Endothelial cell of umbilical vein (primary cell): Measurements from ENCODE around the gene ACTA2. TPM values are rescaled to one million over a fixed set of nuclear protein-coding genes. Genes with fewer than 3 reads are reported as not detected.

Experiments
- BruUV-seq: library from RNA; stranded (reverse); fragments of 400-500 nt; replicated peaks from 2 replicates; lab custom pipeline; 2021; lab: Mats Ljungman, UMichigan
- CTCF ChIA-PET: fragments of 300-600, 350-600 bp; sonication (Branson Sonifier 250); formaldehyde crosslinking; loops from one replicate; lab custom pipeline; 2021; ENCODE audit warnings: antibody characterized with exemption, inconsistent platforms; lab: Charles Lee
- POLR2A ChIA-PET: fragments of 300-600, 350-600 bp; sonication (Branson Sonifier 250); formaldehyde crosslinking; loops from one replicate; lab custom pipeline; 2021; ENCODE audit warnings: antibody characterized with exemption, inconsistent platforms; lab: Charles Lee
- DNase-seq: peaks from one replicate; pipeline ENCODE4 v3.0.0-alpha.2; 2011; ENCODE audit warnings: low read depth, low spot score
- FAIRE-seq: peaks from 2 replicates; lab custom pipeline; 2011; peaks lifted over from hg19 to GRCh38; lab: Jason Lieb, UNC
- H2AFZ ChIP-seq: 2 replicates; pipeline ENCODE4 v1.6.0; 2012; ENCODE audit warnings: low read depth, low read length, control low read depth, inconsistent platforms
- H3K27ac ChIP-seq: 2 replicates; pipeline ENCODE4 v1.5.1; 2011; ENCODE audit warnings: low read depth, mild to moderate bottlenecking, control low read depth, low read length, moderate library complexity; ENCODE audit not compliant: insufficient read depth
- H3K27me3 ChIP-seq, 2 experiments: 2 replicates each; pipeline versions ENCODE4 v1.6.0 to v1.6.1; 2011; ENCODE audit warnings: low read length in 2 of 2, mixed read lengths in 1 of 2; ENCODE audit not compliant: control insufficient read depth in 2 of 2, insufficient read depth in 2 of 2
- H3K36me3 ChIP-seq, 2 experiments: 2 replicates in 1 of 2; 3 replicates in 1 of 2; pipeline ENCODE4 v1.5.1; 2011; ENCODE audit warnings: low read length in 2 of 2, mild to moderate bottlenecking in 1 of 2, moderate library complexity in 1 of 2; ENCODE audit not compliant: control insufficient read depth in 2 of 2, insufficient read depth in 2 of 2; ENCODE audit errors: extremely low read depth in 1 of 2
- H3K4me1 ChIP-seq: 3 replicates; pipeline ENCODE4 v1.5.1; 2011; ENCODE audit warnings: mild to moderate bottlenecking, low read length; ENCODE audit not compliant: control insufficient read depth, insufficient read depth; ENCODE audit errors: extremely low read depth
- H3K4me2 ChIP-seq: 2 replicates; pipeline ENCODE4 v1.6.1; 2011; ENCODE audit warnings: low read length, control low read depth, mixed read lengths; ENCODE audit not compliant: insufficient read depth
- H3K4me3 ChIP-seq, 3 experiments: fragments of 200-600 bp in 1 of 3; sonication (generic), shearing (Covaris generic) in 1 of 3; replicated peaks in 1 of 3; 2 replicates each; pipeline ENCODE4 v1.5.1; 2011 to 2016; ENCODE audit warnings: control low read depth in 3 of 3, low read length in 3 of 3, mild to moderate bottlenecking in 2 of 3, inconsistent platforms in 1 of 3, low read depth in 1 of 3, moderate library complexity in 1 of 3; ENCODE audit not compliant: insufficient read depth in 1 of 3
- H3K79me2 ChIP-seq: 2 replicates; pipeline ENCODE4 v1.6.0; 2012; ENCODE audit warnings: low read length, inconsistent platforms; ENCODE audit not compliant: control insufficient read depth, insufficient read depth
- H3K9ac ChIP-seq: replicated peaks from 2 replicates; pipeline ENCODE3; 2011; ENCODE audit warnings: low read length, control low read depth; ENCODE audit not compliant: insufficient read depth; ENCODE audit errors: extremely low read depth
- H3K9me1 ChIP-seq: replicated peaks from 3 replicates; pipeline ENCODE4 v1.6.0; 2011; ENCODE audit warnings: mild to moderate bottlenecking, low read length; ENCODE audit not compliant: control insufficient read depth, insufficient read depth; ENCODE audit errors: extremely low read depth
- H3K9me3 ChIP-seq: replicated peaks from 2 replicates; pipeline ENCODE4 v1.5.1; 2012; ENCODE audit warnings: low read length, inconsistent platforms; ENCODE audit not compliant: control insufficient read depth, insufficient read depth
- H4K20me1 ChIP-seq: replicated peaks from 2 replicates; pipeline ENCODE3; 2011; ENCODE audit warnings: mild to moderate bottlenecking, low read length; ENCODE audit not compliant: control insufficient read depth, insufficient read depth; ENCODE audit errors: extremely low read depth
- CTCF ChIP-seq, 2 donors: IDR thresholded peaks; 1 replicate in 1 of 2; 2 replicates in 1 of 2; pipeline ENCODE4 v1.5.1; 2011; ENCODE audit warnings: low read length in 2 of 2, mild to moderate bottlenecking in 2 of 2, moderate library complexity in 2 of 2, control low read depth in 1 of 2, inconsistent platforms in 1 of 2, low read depth in 1 of 2; ENCODE audit not compliant: insufficient read depth in 1 of 2; ENCODE audit errors: extremely low read depth in 1 of 2
- EZH2 ChIP-seq: IDR thresholded peaks from 2 replicates; pipeline ENCODE4 v1.6.1; 2012; ENCODE audit warnings: borderline replicate concordance, low read depth, mild to moderate bottlenecking, moderate library complexity, low read length, inconsistent platforms; ENCODE audit not compliant: severe bottlenecking
- FOS ChIP-seq: IDR thresholded peaks from 2 replicates; pipeline ENCODE4 v1.6.1; 2011; ENCODE audit warnings: mild to moderate bottlenecking, low read length, moderate library complexity, borderline replicate concordance; ENCODE audit not compliant: insufficient read depth
- GATA2 ChIP-seq: IDR thresholded peaks from 2 replicates; pipeline ENCODE4 v1.7.0; 2011; ENCODE audit warnings: low read depth, mild to moderate bottlenecking, moderate library complexity, mixed read lengths, low read length; ENCODE audit not compliant: insufficient read length, insufficient read depth
- JUN ChIP-seq: IDR thresholded peaks from 2 replicates; pipeline ENCODE4 v1.6.1; 2011; ENCODE audit warnings: borderline replicate concordance, low read depth; ENCODE audit not compliant: insufficient read length, insufficient read depth
- MAX ChIP-seq: IDR thresholded peaks from 2 replicates; pipeline ENCODE4 v1.6.1; 2011; ENCODE audit not compliant: insufficient read depth, insufficient read length
- MYC ChIP-seq: IDR thresholded peaks from one replicate; pipeline ENCODE4 v1.6.1; 2011; ENCODE audit warnings: mild to moderate bottlenecking, low read depth, low read length
- POLR2A ChIP-seq: IDR thresholded peaks from 2 replicates; pipeline ENCODE4 v1.6.1; 2012; ENCODE audit warnings: low read depth, mild to moderate bottlenecking, control low read depth, low read length
- POLR2AphosphoS5 ChIP-seq: IDR thresholded peaks from 2 replicates; pipeline ENCODE4 v1.6.1; 2012; ENCODE audit warnings: low read depth, mild to moderate bottlenecking, control low read depth, low read length, moderate library complexity; ENCODE audit not compliant: insufficient read depth
- dilution Hi-C: fragments of 300-500 bp; cut with MboI; formaldehyde crosslinking; loops from one replicate; pipeline ENCODE4 v1.15.0; 2019; ENCODE audit warnings: low sequenced_read_pairs; ENCODE audit not compliant: extremely low pct_ligation_motif_present
- intact Hi-C: fragments of 100-400 bp; cut with micrococcal nuclease; formaldehyde crosslinking; loops from one replicate; pipeline ENCODE4 v1.10.0; 2022
- polyA plus RNA-seq, 4 experiments: library from polyadenylated mRNA; depleted of rRNA in 3 of 4; stranded (reverse) in 3 of 4; unstranded in 1 of 4; fragments of >200 nt; gene quantifications; 2 replicates each; pipeline versions ENCODE4 v1.2.1 to v1.2.3, GENCODE V29; 2011 to 2012; ENCODE audit warnings: missing spikeins in 1 of 4
- total RNA-seq: library from RNA; stranded (reverse); gene quantifications from 2 replicates; pipeline ENCODE4 v1.2.3, GENCODE V29; 2021

ACTA2 gene
- total and polyA plus RNA-seq, 2 donors (not counting 3 experiments of a cell fraction or from before 2014, with no cell fraction given): 6.3 to 9.7 TPM

- Histone ChIP-seq H3K9ac (no peak overlapping the region), H3K4me2 (no peak overlapping the region), H4K20me1 (no peaks in the 10 kb centered on the region), H3K27ac (no peak overlapping the region), H3K79me2 (no peaks in the 10 kb centered on the region), H3K4me3 (no peak overlapping the region), H3K4me1 (peaks cover 12% of the 10 kb centered on the region), H2AFZ (no peak overlapping the region), H3K9me3 (no peaks in the 10 kb centered on the region), H3K36me3 (no peaks in the 10 kb centered on the region), H3K9me1 (no peaks in the 10 kb centered on the region), H3K27me3 (peaks cover 11 to 12% of the 10 kb centered on the region in 2 experiments)
- ChIA-PET POLR2A (no interaction called here), CTCF (interaction anchor here (1.2 to 4.0 kb wide), 3 partner anchors 9 to 224 kb away, joined by 4 to 14 read pairs (median 11); no protein-coding TSS in a partner anchor)
- BruUV-seq: no TSS peak
- TF ChIP-seq EZH2 (no peak), JUN (no peak), MYC (no peak), GATA2 (no peak), POLR2A (no peak), POLR2AphosphoS5 (no peak), FOS (no peak), MAX (no peak), CTCF (IDR thresholded peaks at IDR 0.05; ENCODE audit: extremely low read depth in 1 of 2, insufficient read depth in 1 of 2, low read depth in 1 of 2, low read length in 2 of 2) (no peak)
- dilution Hi-C loops: loop anchor here (25.0 kb wide), 1 partner anchor 218 kb away; the partner anchor contains the start of gene CH25H
- FAIRE-seq: no peak
- intact Hi-C loops: no loop called here
- DNase-seq: no peak
Observed at GRCh38 chr10:88994019-88994418, 41.4 kb upstream of the ACTA2 start.
